ENCODE results near the gene IPO4. TPM values are rescaled to one million over a fixed set of nuclear protein-coding genes. Genes with fewer than 3 reads are reported as not detected.

Gene IPO4
- total and polyA plus RNA-seq, 2 of the 13 experiments (the other 11 are each of a cell fraction or from before 2014, with no cell fraction given) = 39.0 to 179 TPM

GRCh38 chr14:24136684-24137528 is 51.7 kb downstream of the IPO4 start (continued):
- TF ChIP-seq, protein P1, sequence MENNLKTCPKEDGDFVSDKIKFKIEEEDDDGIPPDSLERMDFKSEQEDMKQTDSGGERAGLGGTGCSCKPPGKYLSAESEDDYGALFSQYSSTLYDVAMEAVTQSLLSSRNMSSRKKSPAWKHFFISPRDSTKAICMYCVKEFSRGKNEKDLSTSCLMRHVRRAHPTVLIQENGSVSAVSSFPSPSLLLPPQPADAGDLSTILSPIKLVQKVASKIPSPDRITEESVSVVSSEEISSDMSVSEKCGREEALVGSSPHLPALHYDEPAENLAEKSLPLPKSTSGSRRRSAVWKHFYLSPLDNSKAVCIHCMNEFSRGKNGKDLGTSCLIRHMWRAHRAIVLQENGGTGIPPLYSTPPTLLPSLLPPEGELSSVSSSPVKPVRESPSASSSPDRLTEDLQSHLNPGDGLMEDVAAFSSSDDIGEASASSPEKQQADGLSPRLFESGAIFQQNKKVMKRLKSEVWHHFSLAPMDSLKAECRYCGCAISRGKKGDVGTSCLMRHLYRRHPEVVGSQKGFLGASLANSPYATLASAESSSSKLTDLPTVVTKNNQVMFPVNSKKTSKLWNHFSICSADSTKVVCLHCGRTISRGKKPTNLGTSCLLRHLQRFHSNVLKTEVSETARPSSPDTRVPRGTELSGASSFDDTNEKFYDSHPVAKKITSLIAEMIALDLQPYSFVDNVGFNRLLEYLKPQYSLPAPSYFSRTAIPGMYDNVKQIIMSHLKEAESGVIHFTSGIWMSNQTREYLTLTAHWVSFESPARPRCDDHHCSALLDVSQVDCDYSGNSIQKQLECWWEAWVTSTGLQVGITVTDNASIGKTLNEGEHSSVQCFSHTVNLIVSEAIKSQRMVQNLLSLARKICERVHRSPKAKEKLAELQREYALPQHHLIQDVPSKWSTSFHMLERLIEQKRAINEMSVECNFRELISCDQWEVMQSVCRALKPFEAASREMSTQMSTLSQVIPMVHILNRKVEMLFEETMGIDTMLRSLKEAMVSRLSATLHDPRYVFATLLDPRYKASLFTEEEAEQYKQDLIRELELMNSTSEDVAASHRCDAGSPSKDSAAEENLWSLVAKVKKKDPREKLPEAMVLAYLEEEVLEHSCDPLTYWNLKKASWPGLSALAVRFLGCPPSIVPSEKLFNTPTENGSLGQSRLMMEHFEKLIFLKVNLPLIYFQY (CRISPR knock-in tag; IDR thresholded peaks at IDR 0.05; ENCODE audit: borderline replicate concordance) = no peak
- TF ChIP-seq CHCHD3 (CRISPR knock-in tag; IDR thresholded peaks at IDR 0.05) (no peak), THAP7 (CRISPR knock-in tag; IDR thresholded peaks at IDR 0.05) (no peak), ATF1 (CRISPR knock-in tag; IDR thresholded peaks at IDR 0.05) (no peak), SYNCRIP (IDR thresholded peaks at IDR 0.05; ENCODE audit: insufficient read depth, low read depth, low read length) (no peak), BRCA1 (CRISPR knock-in tag; IDR thresholded peaks at IDR 0.05) (no peak), ZNF350 (CRISPR knock-in tag; IDR thresholded peaks at IDR 0.05; ENCODE audit: borderline replicate concordance, low read depth) (peak; percentile 8), ZNF776 (CRISPR knock-in tag; IDR thresholded peaks at IDR 0.05) (peak; percentile 83), HOXA9 (CRISPR knock-in tag; IDR thresholded peaks at IDR 0.05; ENCODE audit: borderline replicate concordance) (no peak), PCBP2 (optimal IDR thresholded peaks at IDR 0.05; ENCODE audit: low read depth, low read length, poor library complexity, severe bottlenecking) (no peak), U2AF1 (optimal IDR thresholded peaks at IDR 0.05; ENCODE audit: low read depth, low read length) (no peak), ZNF34 (CRISPR knock-in tag; IDR thresholded peaks at IDR 0.05; ENCODE audit: borderline replicate concordance) (no peak), ZNF660 (CRISPR knock-in tag; IDR thresholded peaks at IDR 0.05; ENCODE audit: borderline replicate concordance, low read depth) (0 out of 2 replicates have a peak, but pooled peaks have one; percentile 85), SNAPC5 (CRISPR knock-in tag; IDR thresholded peaks at IDR 0.05; ENCODE audit: borderline replicate concordance) (no peak), ZMYM3 (CRISPR knock-in tag; IDR thresholded peaks at IDR 0.05) (no peak), ZNF256 (CRISPR knock-in tag; conservative IDR thresholded peaks at IDR 0.05) (no peak), HNRNPH1 (optimal IDR thresholded peaks at IDR 0.05; ENCODE audit: low read depth, low read length) (peak; percentile 6), KMT2B (CRISPR knock-in tag; IDR thresholded peaks at IDR 0.05) (no peak)
- TF ChIP-seq, protein P2, sequence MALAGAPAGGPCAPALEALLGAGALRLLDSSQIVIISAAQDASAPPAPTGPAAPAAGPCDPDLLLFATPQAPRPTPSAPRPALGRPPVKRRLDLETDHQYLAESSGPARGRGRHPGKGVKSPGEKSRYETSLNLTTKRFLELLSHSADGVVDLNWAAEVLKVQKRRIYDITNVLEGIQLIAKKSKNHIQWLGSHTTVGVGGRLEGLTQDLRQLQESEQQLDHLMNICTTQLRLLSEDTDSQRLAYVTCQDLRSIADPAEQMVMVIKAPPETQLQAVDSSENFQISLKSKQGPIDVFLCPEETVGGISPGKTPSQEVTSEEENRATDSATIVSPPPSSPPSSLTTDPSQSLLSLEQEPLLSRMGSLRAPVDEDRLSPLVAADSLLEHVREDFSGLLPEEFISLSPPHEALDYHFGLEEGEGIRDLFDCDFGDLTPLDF (CRISPR knock-in tag; IDR thresholded peaks at IDR 0.05) = no peak
- TF ChIP-seq, protein P3, sequence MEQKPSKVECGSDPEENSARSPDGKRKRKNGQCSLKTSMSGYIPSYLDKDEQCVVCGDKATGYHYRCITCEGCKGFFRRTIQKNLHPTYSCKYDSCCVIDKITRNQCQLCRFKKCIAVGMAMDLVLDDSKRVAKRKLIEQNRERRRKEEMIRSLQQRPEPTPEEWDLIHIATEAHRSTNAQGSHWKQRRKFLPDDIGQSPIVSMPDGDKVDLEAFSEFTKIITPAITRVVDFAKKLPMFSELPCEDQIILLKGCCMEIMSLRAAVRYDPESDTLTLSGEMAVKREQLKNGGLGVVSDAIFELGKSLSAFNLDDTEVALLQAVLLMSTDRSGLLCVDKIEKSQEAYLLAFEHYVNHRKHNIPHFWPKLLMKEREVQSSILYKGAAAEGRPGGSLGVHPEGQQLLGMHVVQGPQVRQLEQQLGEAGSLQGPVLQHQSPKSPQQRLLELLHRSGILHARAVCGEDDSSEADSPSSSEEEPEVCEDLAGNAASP (CRISPR knock-in tag; IDR thresholded peaks at IDR 0.05; ENCODE audit: borderline replicate concordance) = no peak; the same call in 1 of the 2 replicates
- TF ChIP-seq, protein P4, sequence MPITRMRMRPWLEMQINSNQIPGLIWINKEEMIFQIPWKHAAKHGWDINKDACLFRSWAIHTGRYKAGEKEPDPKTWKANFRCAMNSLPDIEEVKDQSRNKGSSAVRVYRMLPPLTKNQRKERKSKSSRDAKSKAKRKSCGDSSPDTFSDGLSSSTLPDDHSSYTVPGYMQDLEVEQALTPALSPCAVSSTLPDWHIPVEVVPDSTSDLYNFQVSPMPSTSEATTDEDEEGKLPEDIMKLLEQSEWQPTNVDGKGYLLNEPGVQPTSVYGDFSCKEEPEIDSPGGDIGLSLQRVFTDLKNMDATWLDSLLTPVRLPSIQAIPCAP (CRISPR knock-in tag; IDR thresholded peaks at IDR 0.05; ENCODE audit: low read depth) = no peak

Data from HepG2 (cell line).